22Rv1 (cell line): Measurements from ENCODE around the gene TMPRSS11D.

Experiments used
- ZFX ChIP-seq: fragments of 450-650 bp; IDR thresholded peaks from 2 replicates; pipeline ENCODE4 v1.6.1; 2017; ENCODE audit warnings: antibody characterized with exemption, borderline replicate concordance
- TF ChIP-seq, protein P1 (sequence below): fragments of 450-650 bp; IDR thresholded peaks from 2 replicates; pipeline ENCODE4 v1.5.1; 2017; ENCODE audit warnings: mild to moderate bottlenecking

- TF ChIP-seq, protein P1, sequence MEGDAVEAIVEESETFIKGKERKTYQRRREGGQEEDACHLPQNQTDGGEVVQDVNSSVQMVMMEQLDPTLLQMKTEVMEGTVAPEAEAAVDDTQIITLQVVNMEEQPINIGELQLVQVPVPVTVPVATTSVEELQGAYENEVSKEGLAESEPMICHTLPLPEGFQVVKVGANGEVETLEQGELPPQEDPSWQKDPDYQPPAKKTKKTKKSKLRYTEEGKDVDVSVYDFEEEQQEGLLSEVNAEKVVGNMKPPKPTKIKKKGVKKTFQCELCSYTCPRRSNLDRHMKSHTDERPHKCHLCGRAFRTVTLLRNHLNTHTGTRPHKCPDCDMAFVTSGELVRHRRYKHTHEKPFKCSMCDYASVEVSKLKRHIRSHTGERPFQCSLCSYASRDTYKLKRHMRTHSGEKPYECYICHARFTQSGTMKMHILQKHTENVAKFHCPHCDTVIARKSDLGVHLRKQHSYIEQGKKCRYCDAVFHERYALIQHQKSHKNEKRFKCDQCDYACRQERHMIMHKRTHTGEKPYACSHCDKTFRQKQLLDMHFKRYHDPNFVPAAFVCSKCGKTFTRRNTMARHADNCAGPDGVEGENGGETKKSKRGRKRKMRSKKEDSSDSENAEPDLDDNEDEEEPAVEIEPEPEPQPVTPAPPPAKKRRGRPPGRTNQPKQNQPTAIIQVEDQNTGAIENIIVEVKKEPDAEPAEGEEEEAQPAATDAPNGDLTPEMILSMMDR = no peak
- no peak for TF ChIP-seq ZFX
Observed at GRCh38 chr4:67776746-67777145, 107.1 kb downstream of the TMPRSS11D start.
